NB4 (cell line): ENCODE results near the gene CTU2.

Experiments used
- CTCF ChIP-seq: IDR thresholded peaks from one replicate; pipeline ENCODE4 v1.5.1; 2012; ENCODE audit warnings: low read depth, low read length
- MAX ChIP-seq: IDR thresholded peaks from 2 replicates; pipeline ENCODE4 v1.6.1; 2011; ENCODE audit warnings: low read depth, low read length
- POLR2A ChIP-seq: IDR thresholded peaks from 2 replicates; pipeline ENCODE4 v1.6.1; 2011; ENCODE audit warnings: mild to moderate bottlenecking; ENCODE audit not compliant: insufficient read length; ENCODE audit errors: extremely low read depth

- no peak for TF ChIP-seq MAX
- no peak for TF ChIP-seq POLR2A
- TF ChIP-seq CTCF, result no peak
Measured at GRCh38 chr16:88684569-88685155, 21.6 kb upstream of the CTU2 start.
